ENCODE measurements around the gene SNRPD1.
A peak's percentile ranks its signal among the peaks of the same experiment; 100 is the strongest.

GRCh38 chr18:21612125-21613039 lies at the start of gene SNRPD1:
- peak; percentile 79 for TF ChIP-seq REST (IDR thresholded peaks at IDR 0.05; ENCODE audit: insufficient replicate concordance, low read depth)
- TF ChIP-seq CTCF (IDR thresholded peaks at IDR 0.05; ENCODE audit: insufficient read depth, low read length): peak; percentile 99
- 0 out of 2 replicates have a peak, but pooled peaks have one; percentile 1 for TF ChIP-seq SPI1 (IDR thresholded peaks at IDR 0.05; ENCODE audit: borderline replicate concordance, low read depth)
